Fibroblast of villous mesenchyme (primary cell): ENCODE data around the gene DLK1. TPM values are rescaled to one million over a fixed set of nuclear protein-coding genes. Genes with fewer than 3 reads are reported as not detected.

ENCODE experiments used
- DNase-seq: peaks from one replicate; pipeline ENCODE4 v3.0.0-alpha.2; 2010; ENCODE audit warnings: low read depth
- H3K4me3 ChIP-seq: 2 replicates; pipeline ENCODE4 v1.5.1; 2011; ENCODE audit warnings: low read depth, mild to moderate bottlenecking, low read length
- CTCF ChIP-seq: IDR thresholded peaks from 2 replicates; pipeline ENCODE4 v1.5.1; 2012; ENCODE audit warnings: low read depth, mild to moderate bottlenecking, low read length; ENCODE audit not compliant: insufficient read depth
- total RNA-seq: library from RNA; depleted of rRNA; stranded (reverse); fragments of >200 nt; gene quantifications from 2 replicates; pipeline ENCODE4 v1.2.3, GENCODE V29; 2012

Gene DLK1
- total RNA-seq, 1 donor, result not detected

- no peak overlapping the region for H3K4me3 ChIP-seq
- DNase-seq, result no peak
- TF ChIP-seq CTCF, result no peak
These were observed 14.2 kb upstream of the DLK1 start for GRCh38 chr14:100712490-100712889.

GRCh38 chr14:100713705-100714104 lies 13.0 kb upstream of the DLK1 start:
- no peak for DNase-seq
- H3K4me3 ChIP-seq, result no peak overlapping the region
- TF ChIP-seq CTCF, result no peak

- no peak for DNase-seq
- no peak overlapping the region for H3K4me3 ChIP-seq
- no peak for TF ChIP-seq CTCF
These were observed 12.3 kb upstream of the DLK1 start for GRCh38 chr14:100714258-100714892.

- no peak overlapping the region for H3K4me3 ChIP-seq
- no peak for TF ChIP-seq CTCF
- no peak for DNase-seq
These were observed 11.4 kb upstream of the DLK1 start for GRCh38 chr14:100715332-100715731.

GRCh38 chr14:100715803-100716202 lies 10.9 kb upstream of the DLK1 start:
- DNase-seq, result no peak
- no peak overlapping the region for H3K4me3 ChIP-seq
- no peak for TF ChIP-seq CTCF

- no peak for TF ChIP-seq CTCF
- no peak overlapping the region for H3K4me3 ChIP-seq
- DNase-seq, result no peak
These were observed 9.3 kb upstream of the DLK1 start for GRCh38 chr14:100717386-100717785.

GRCh38 chr14:100719976-100720520 lies 6.6 kb upstream of the DLK1 start:
- no peak for TF ChIP-seq CTCF
- H3K4me3 ChIP-seq, result no peak overlapping the region
- no peak for DNase-seq
